ENCODE data around the gene SWSAP1.
A peak's percentile ranks its signal among the peaks of the same experiment; 100 is the strongest.

The SWSAP1 gene

DNA sequence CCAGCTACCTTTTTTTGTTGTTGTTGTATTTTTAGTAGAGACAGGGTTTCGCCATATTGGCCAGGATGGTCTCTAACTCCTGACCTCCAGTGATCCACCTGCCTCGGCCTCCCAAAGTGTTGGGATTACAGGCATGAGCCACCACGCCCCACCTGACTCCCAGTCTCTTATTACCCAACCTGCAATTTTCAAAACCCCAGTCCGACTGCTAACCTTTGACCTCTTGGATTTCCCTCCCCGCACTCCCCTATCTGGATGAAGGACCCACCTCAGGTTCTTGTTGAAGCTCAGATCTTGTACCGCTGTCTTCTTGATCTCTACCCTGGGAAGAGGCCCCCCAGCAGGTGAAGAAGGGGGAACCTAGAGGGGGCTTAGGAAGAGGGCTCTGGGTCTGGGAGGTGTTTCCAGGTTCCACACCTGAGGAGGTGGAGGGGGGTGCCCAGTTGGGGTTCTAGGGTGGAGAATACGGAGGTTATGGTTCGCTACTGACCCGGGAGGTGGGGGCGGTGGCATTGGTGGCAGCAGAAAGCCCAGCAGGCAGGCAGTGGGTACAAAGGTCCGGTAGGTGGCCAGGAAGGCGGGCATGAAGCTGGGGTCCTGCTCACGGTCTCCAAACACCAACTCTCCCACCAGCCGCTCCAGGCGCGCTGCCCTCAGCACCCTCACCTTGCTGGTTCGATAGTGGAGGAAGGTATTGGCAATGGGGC lies 42.0 kb downstream of the SWSAP1 start:
- no peak overlapping the region for H3K4me3 ChIP-seq (ENCODE audit: low read depth in 1 of 2, low read length in 1 of 2)
- TF ChIP-seq, protein P1, sequence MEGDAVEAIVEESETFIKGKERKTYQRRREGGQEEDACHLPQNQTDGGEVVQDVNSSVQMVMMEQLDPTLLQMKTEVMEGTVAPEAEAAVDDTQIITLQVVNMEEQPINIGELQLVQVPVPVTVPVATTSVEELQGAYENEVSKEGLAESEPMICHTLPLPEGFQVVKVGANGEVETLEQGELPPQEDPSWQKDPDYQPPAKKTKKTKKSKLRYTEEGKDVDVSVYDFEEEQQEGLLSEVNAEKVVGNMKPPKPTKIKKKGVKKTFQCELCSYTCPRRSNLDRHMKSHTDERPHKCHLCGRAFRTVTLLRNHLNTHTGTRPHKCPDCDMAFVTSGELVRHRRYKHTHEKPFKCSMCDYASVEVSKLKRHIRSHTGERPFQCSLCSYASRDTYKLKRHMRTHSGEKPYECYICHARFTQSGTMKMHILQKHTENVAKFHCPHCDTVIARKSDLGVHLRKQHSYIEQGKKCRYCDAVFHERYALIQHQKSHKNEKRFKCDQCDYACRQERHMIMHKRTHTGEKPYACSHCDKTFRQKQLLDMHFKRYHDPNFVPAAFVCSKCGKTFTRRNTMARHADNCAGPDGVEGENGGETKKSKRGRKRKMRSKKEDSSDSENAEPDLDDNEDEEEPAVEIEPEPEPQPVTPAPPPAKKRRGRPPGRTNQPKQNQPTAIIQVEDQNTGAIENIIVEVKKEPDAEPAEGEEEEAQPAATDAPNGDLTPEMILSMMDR (IDR thresholded peaks at IDR 0.05) = no peak
- H3K4me1 ChIP-seq (ENCODE audit: control insufficient read depth in 1 of 2, insufficient read depth in 1 of 2, low read depth in 1 of 2, low read length in 1 of 2) = peaks cover 14 to 17% of the 10 kb centered on the region in 2 experiments
- H3K36me3 ChIP-seq = no peaks in the 10 kb centered on the region
- no peak overlapping the region for H3K27ac ChIP-seq
- no peaks in the 10 kb centered on the region for H3K9me3 ChIP-seq
- peaks cover 76% of the 10 kb centered on the region for H3K27me3 ChIP-seq

DNA sequence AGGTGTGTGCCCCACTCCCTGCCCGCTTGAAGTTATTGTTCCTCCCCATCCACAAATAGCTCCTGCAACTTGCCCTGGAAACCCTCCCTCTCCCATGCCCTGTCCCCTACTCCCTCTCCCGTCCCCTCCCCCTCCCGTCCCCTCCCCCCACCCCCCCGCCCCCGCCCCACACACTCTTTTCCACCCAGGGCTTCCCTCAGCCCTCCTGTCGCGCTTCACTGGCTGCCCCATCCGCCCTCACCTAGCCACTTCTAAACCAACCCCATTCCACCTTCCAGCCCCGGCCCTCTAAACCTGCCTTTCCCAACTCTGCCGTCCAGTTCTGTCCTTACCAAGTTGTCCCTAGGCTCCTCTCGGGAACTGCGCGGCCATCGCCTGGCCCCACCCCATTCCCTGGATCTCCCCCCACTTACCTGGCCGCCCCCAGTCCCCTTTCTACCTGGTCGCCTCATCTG lies 43.7 kb downstream of the SWSAP1 start:
- Histone ChIP-seq H3K4me1 (ENCODE audit: control insufficient read depth in 1 of 2, insufficient read depth in 1 of 2, low read depth in 1 of 2, low read length in 1 of 2) (peaks cover 25 to 33% of the 10 kb centered on the region in 2 experiments), H3K9me3 (no peaks in the 10 kb centered on the region), H3K27ac (no peak overlapping the region), H3K4me3 (ENCODE audit: low read depth in 1 of 2, low read length in 1 of 2) (peak overlapping the region in 1 of 2 experiments; percentile 7), H3K36me3 (no peaks in the 10 kb centered on the region), H3K27me3 (peaks cover 87% of the 10 kb centered on the region)
- TF ChIP-seq, protein P1 (IDR thresholded peaks at IDR 0.05) = no peak

DNA sequence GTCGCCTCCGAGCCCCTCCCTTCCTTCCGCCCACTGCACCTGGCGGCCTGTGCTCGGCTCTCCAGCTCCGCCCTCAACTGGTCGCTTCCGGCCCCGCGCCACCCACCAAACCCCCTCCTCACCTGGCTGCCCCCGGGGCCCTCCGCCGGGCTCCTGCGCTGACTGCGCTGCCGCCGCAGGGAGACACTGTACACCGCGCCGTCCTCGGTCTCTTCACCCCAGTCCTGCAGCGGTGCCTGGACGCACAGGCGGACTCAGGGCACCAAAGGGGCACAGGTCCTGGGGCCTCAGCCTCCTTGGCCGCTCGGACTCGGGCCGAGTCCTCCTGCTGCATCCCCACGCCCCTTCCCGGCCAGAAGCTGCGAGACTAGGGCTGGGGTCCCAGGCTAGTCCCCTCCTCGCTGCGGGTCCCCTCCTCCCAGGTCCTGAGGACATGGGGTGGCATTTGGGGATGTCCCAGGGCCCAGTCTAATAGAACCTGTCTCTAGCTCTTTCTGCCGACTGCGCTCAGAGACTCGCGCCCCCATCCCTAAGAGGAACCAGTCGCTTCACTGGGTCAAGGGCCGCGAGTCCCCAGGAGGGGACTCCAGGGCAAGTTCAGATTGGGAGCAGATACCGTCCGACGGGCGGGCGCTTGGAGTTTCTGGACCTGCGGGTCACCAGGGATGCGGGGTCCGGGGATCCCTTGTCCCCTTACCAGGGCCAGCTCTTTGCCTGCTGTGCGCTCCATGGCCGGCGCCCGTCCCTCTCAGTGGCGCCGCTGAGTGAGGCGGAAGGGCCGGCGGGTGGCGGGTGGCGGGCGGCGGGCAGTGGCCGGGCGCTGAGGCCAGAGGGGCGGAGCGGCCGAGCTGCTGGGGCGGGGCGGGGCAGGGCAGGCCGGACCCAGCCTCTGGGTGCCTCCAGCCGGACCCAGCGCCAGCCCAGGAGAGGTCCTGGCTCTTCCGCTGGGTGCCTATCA lies 44.4 kb downstream of the SWSAP1 start, which contains the start of gene RGL3:
Gene RGL3, minus strand, starts transcription at position 766 of the 958 bp plus-strand sequence. Its CDS starts 36 bp downstream, at position 730.
- Histone ChIP-seq H3K4me1 (ENCODE audit: control insufficient read depth in 1 of 2, insufficient read depth in 1 of 2, low read depth in 1 of 2, low read length in 1 of 2) (peaks cover 25 to 37% of the 10 kb centered on the region in 2 experiments), H3K36me3 (no peaks in the 10 kb centered on the region), H3K27me3 (peaks cover 94% of the 10 kb centered on the region), H3K4me3 (ENCODE audit: low read depth in 1 of 2, low read length in 1 of 2) (peak within 1 kb of the TSS in 1 of 2 experiments; percentile 7), H3K9me3 (no peaks in the 10 kb centered on the region), H3K27ac (no peak within 1 kb of the TSS)
- TF ChIP-seq, protein P1 (IDR thresholded peaks at IDR 0.05) = no peak

DNA sequence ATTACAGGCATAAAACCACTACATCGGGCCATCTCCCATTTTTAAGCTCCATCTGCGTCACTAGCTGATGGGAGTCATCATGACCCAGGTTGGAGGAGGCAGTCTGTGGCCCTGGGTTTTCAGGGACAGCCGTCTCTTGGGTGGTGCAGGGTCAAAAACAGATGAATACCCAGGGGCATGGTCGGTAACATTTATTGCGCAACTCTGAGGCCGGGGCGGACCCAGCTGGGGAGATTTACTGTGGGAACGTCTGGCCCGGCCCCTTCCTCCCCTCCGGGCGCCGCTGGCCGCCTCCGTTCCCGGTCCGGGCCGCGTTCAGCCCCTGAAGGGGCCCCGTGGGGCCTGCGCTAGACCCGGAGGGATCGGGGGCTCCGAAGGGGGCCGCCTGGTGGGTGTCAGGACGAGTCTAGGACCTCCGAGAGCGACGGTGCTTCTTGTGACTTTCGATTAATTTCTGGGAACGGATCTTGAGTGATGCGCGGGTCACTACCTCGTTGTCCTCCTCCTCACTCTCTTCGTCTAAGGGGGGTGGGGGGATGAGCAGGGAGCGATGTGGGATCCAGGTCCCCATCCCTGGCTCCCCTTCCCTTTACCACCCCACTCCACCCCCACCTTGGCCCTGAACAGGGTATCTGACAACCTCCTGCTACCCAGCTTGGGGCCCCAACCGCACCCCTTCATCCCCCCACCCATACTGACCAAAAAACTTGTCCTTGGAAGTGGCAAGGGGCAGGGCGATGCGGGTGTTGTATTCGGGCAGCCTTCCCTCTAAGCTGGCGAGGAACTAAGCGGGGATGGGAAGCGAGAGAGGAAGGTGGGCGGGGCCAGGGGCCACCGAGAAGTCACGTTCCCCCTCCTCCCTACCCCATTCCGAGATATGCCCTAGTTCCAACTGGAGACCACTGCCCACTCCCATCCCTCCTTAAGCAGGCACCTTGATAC lies 46.2 kb downstream of the SWSAP1 start:
- H3K4me3 ChIP-seq (ENCODE audit: low read depth in 1 of 2, low read length in 1 of 2) = peak overlapping the region in 1 of 2 experiments; percentile 29
- no peaks in the 10 kb centered on the region for H3K36me3 ChIP-seq
- peaks cover 88% of the 10 kb centered on the region for H3K27me3 ChIP-seq
- TF ChIP-seq, protein P1 (IDR thresholded peaks at IDR 0.05) = no peak
- no peaks in the 10 kb centered on the region for H3K9me3 ChIP-seq
- H3K4me1 ChIP-seq (ENCODE audit: control insufficient read depth in 1 of 2, insufficient read depth in 1 of 2, low read depth in 1 of 2, low read length in 1 of 2) = peaks cover 25 to 38% of the 10 kb centered on the region in 2 experiments
- no peak overlapping the region for H3K27ac ChIP-seq
